ENCODE data around the gene PLGLB1. TPM values are rescaled to one million over a fixed set of nuclear protein-coding genes. Genes with fewer than 3 reads are reported as not detected.
"Not testable (repeated sequence)": the region's sequence is repeated elsewhere in the genome, so short reads cannot be mapped to it uniquely, and the experiment has no call there.

The PLGLB1 gene
- total RNA-seq, 1 donor from 2014 or later, result 9.3 TPM

GRCh38 chr2:87014489-87015169 is 7.0 kb downstream of the PLGLB1 start:
- H3K4me1 Mint-ChIP-seq; DNase-seq (ENCODE audit: low spot score in 2 of 2, unreplicated experiment in 2 of 2); H3K36me3 Mint-ChIP-seq; H3K4me3 Mint-ChIP-seq; H3K27ac Mint-ChIP-seq; H3K27me3 Mint-ChIP-seq (ENCODE audit: low read depth); H3K9me3 Mint-ChIP-seq: not testable (repeated sequence)

DNA sequence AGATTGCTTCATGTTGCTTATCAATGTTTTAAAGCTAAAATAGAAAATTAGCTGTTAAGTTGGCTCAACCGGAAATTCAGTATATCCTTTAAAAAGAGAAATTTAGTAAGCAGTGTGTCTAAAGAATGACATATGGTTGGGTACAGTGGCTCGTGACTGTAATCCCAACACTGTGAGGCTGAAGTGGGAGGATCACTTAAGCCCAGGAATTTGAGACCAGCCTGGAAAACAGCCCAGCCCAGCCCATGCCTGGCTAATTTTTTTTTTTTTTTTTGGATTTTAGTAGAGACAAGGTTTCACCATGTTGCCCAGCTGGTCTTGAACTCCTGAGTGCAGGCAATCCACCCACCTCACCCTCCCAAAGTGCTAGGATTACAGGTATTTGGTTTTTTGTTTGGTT is 17.2 kb downstream of the PLGLB1 start:
- H3K27ac Mint-ChIP-seq; H3K36me3 Mint-ChIP-seq; DNase-seq (ENCODE audit: low spot score in 2 of 2, unreplicated experiment in 2 of 2); H3K4me1 Mint-ChIP-seq; H3K4me3 Mint-ChIP-seq; H3K9me3 Mint-ChIP-seq; H3K27me3 Mint-ChIP-seq (ENCODE audit: low read depth): not testable (repeated sequence)

Other genes with a start within 250 kb of the PLGLB1 start
- 0.31 to 0.38 TPM (median 0.36 TPM) in 3 replicates for gene CD8A, start 230.9 kb downstream of the PLGLB1 start, total RNA-seq
- 0.24 TPM in 1 of 3 replicates, not detected in the others for gene CD8B, start 160.0 kb downstream of the PLGLB1 start, total RNA-seq
- gene RGPD1, start 79.7 kb downstream of the PLGLB1 start, total RNA-seq, result 2.7 to 4.8 TPM (median 3.4 TPM) in 3 replicates